ENCODE data around the gene PSMD11. TPM values are rescaled to one million over a fixed set of nuclear protein-coding genes. Genes with fewer than 3 reads are reported as not detected.
"Not testable (repeated sequence)": the region's sequence is repeated elsewhere in the genome, so short reads cannot be mapped to it uniquely, and the experiment has no call there.

PSMD11 gene
- polyA plus RNA-seq, 1 experiment, result 71.6 TPM

DNA sequence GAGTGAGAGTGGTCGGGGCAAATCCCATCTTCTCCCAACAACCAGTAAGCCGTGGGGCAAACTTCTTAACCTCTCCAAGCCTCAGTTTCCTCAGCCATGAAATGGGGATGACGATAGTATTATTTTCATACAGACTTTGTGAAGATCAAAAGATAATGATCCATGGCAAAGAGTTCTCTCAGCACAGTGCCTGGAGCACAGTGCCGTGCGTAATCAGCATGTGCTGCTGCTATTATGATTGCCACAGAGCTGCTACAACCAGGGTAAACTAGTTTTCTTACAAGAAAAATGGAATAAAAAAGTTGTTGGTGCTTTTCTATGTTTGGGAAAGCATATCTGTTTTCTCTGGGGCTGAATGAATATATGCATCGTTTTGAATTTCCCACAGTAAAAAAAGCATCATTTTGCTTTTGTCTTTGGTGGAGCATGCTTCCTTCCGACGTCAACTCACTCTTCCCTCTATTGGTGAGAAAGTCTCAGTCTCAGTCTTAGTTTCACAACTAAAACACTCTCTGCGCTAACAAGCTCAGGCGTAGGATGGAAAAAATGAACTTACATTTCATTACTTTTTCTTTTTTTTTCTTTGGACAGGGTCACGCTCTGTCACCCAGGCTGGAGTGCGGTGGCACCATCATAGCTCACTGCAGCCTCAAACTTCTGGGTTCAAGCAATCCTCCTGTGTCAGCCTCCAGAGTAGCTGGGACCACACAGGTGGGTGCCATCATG is 79.7 kb downstream of the PSMD11 start:
- ChIA-PET POLR2A (no interaction called here), CTCF (no interaction called here)
- Histone ChIP-seq H3K4me3 (ENCODE audit: low read depth, low read length) (no peak overlapping the region), H3K36me3 (ENCODE audit: control insufficient read depth, insufficient read depth, low read length) (no peaks in the 10 kb centered on the region; the same call in 1 of the 2 replicates), H3K27me3 (ENCODE audit: control insufficient read depth, insufficient read depth, low read length) (no peaks in the 10 kb centered on the region; the same call in 1 of the 2 replicates)
- DNase-seq (ENCODE audit: low read depth), result no peak
- TF ChIP-seq, protein P1, sequence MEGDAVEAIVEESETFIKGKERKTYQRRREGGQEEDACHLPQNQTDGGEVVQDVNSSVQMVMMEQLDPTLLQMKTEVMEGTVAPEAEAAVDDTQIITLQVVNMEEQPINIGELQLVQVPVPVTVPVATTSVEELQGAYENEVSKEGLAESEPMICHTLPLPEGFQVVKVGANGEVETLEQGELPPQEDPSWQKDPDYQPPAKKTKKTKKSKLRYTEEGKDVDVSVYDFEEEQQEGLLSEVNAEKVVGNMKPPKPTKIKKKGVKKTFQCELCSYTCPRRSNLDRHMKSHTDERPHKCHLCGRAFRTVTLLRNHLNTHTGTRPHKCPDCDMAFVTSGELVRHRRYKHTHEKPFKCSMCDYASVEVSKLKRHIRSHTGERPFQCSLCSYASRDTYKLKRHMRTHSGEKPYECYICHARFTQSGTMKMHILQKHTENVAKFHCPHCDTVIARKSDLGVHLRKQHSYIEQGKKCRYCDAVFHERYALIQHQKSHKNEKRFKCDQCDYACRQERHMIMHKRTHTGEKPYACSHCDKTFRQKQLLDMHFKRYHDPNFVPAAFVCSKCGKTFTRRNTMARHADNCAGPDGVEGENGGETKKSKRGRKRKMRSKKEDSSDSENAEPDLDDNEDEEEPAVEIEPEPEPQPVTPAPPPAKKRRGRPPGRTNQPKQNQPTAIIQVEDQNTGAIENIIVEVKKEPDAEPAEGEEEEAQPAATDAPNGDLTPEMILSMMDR (IDR thresholded peaks at IDR 0.05; ENCODE audit: insufficient read depth, low read depth, low read length), result no peak

DNA sequence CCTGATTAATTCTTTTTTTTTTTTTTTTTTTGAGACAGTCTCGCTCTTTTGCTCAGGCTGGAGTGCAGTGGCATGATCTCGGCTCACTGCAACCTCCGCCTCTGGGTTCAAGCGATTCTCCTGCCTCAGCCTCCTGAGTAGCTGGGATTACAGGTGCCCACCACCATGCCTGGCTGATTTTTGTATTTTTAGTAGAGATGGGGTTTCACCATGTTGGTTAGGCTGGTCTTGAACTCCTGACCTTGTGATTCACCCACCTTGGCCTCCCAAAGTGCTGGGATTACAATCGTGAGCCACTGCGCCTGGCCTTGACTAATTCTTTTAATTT is 80.2 kb downstream of the PSMD11 start:
- H3K4me3 ChIP-seq (ENCODE audit: low read depth, low read length); H3K36me3 ChIP-seq (ENCODE audit: control insufficient read depth, insufficient read depth, low read length); CTCF ChIA-PET; H3K27me3 ChIP-seq (ENCODE audit: control insufficient read depth, insufficient read depth, low read length); DNase-seq (ENCODE audit: low read depth); POLR2A ChIA-PET: not testable (repeated sequence)

DNA sequence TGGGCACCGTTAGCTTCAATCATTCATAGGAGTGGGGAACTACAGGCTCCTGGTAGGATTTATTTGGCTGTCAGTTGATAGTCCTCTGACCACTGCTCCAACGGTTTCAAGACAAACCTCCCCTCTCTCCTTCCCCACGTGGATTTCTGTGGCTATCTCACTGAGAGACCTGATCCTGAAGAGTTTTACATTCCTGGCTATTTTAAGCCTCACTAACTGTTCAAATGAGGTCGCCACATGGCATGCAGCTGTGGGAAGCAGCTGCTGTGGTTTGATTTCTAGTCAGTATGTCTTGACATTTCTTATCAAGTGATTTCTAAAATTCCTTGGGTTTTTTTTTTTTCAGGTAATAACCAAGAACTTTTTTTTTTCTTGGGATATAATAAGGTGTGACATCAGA is 80.8 kb downstream of the PSMD11 start:
- no peak overlapping the region for H3K4me3 ChIP-seq (ENCODE audit: low read depth, low read length)
- ChIA-PET CTCF (interaction anchor here (1.2 kb wide), 1 partner anchor 8 kb away, joined by 3 read pairs; no protein-coding TSS in a partner anchor), POLR2A (no interaction called here)
- H3K36me3 ChIP-seq (ENCODE audit: control insufficient read depth, insufficient read depth, low read length), result no peaks in the 10 kb centered on the region; the same call in 1 of the 2 replicates
- DNase-seq (ENCODE audit: low read depth), result peak; percentile 39
- TF ChIP-seq, protein P1 (IDR thresholded peaks at IDR 0.05; ENCODE audit: insufficient read depth, low read depth, low read length), result no peak
- no peaks in the 10 kb centered on the region; the same call in 1 of the 2 replicates for H3K27me3 ChIP-seq (ENCODE audit: control insufficient read depth, insufficient read depth, low read length)

DNA sequence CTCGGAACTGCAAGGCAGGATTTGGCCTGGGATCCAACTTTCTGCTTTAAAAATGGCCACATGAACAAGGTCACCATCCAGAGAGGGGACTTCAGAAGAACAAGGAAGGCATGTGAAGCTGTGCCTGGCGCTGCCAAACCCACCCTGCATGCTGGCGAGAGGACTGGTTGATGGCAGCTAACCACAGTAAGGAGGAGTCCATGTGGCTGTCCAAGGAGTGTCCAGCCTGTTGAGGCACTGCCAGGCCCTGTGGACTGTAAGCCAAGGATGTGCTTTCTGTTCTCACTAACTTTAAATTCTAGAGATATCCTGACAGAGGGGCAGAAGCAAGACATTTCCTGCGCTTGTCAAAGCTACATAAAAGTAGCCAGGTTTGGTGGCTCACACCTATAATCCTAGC is 82.8 kb downstream of the PSMD11 start:
- CTCF ChIA-PET, result no interaction called here
- no peak for DNase-seq (ENCODE audit: low read depth)
- TF ChIP-seq, protein P1 (IDR thresholded peaks at IDR 0.05; ENCODE audit: insufficient read depth, low read depth, low read length), result no peak
- no peak overlapping the region for H3K4me3 ChIP-seq (ENCODE audit: low read depth, low read length)
- POLR2A ChIA-PET, result no interaction called here
- H3K27me3 ChIP-seq (ENCODE audit: control insufficient read depth, insufficient read depth, low read length), result no peaks in the 10 kb centered on the region; the same call in 1 of the 2 replicates
- no peaks in the 10 kb centered on the region; the same call in 1 of the 2 replicates for H3K36me3 ChIP-seq (ENCODE audit: control insufficient read depth, insufficient read depth, low read length)

DNA sequence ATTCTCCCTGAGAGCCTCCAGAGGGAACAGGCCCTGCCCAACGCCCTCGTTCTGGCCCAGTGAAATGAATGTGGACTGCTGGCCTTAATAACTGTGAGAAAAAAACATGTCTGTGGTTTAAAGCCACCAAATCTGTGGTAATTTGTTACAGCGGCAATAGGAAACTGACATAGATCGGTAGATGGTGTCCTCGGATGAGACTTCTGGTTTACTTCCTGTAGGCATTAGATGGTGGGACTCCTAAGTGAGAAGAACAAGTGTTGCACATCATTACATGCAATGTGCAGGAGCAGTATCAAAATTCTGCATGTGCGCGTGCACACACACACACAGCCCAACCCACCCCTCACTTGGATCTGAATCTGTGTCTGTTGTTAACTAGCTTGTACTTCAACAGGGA is 84.5 kb downstream of the PSMD11 start:
- POLR2A ChIA-PET, result no interaction called here
- CTCF ChIA-PET, result no interaction called here
- TF ChIP-seq, protein P1 (IDR thresholded peaks at IDR 0.05; ENCODE audit: insufficient read depth, low read depth, low read length), result no peak

DNA sequence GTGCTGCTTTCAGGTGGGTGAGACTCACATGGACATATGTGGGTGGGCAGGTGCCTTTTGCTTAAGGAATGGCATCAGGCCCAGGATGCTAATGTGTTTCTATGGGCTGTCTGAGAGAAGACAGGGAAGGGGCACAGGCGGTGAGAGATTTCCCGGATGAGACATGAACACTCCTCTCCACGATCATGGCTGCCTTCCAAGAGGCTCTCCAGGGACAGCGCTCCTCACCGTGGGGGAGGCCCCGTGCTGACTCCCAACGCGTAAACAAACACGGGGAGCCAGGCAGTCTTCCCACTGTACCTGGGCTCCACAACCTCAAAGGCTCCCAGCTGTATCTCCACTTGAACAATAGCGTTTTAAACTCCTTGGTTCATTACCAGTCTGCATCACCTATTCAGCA is 85.3 kb downstream of the PSMD11 start:
- TF ChIP-seq, protein P1 (IDR thresholded peaks at IDR 0.05; ENCODE audit: insufficient read depth, low read depth, low read length), result no peak
- Histone ChIP-seq H3K36me3 (ENCODE audit: control insufficient read depth, insufficient read depth, low read length) (no peaks in the 10 kb centered on the region; the same call in 1 of the 2 replicates), H3K4me3 (ENCODE audit: low read depth, low read length) (no peak overlapping the region), H3K27me3 (ENCODE audit: control insufficient read depth, insufficient read depth, low read length) (no peaks in the 10 kb centered on the region; the same call in 1 of the 2 replicates)
- DNase-seq (ENCODE audit: low read depth), result no peak
- CTCF ChIA-PET, result no interaction called here
- POLR2A ChIA-PET, result no interaction called here

More for the DNA sequence above, 84.5 kb downstream of the PSMD11 start:
- no peaks in the 10 kb centered on the region; the same call in 1 of the 2 replicates for H3K27me3 ChIP-seq (ENCODE audit: control insufficient read depth, insufficient read depth, low read length)
- H3K36me3 ChIP-seq (ENCODE audit: control insufficient read depth, insufficient read depth, low read length), result no peaks in the 10 kb centered on the region; the same call in 1 of the 2 replicates
- no peak for DNase-seq (ENCODE audit: low read depth)
- H3K4me3 ChIP-seq (ENCODE audit: low read depth, low read length), result no peak overlapping the region
